Measurements from ENCODE around the gene HK1. TPM values are rescaled to one million over a fixed set of nuclear protein-coding genes. Genes with fewer than 3 reads are reported as not detected.

Gene HK1
- total and polyA plus RNA-seq, 2 of the 4 experiments (the other 2 are of a cell fraction), result 53.7 to 90.5 TPM

GRCh38 chr10:69229616-69229916, 48.7 kb upstream of the HK1 start:
- H3K9ac ChIP-seq (ENCODE audit: low read depth, low read length), result no peak overlapping the region
- dilution Hi-C loops (cut with HindIII; ENCODE audit: low sequenced_read_pairs, unreplicated experiment) (no loop called here), intact Hi-C loops (cut with micrococcal nuclease) (no loop called here), in situ Hi-C loops (cut with MboI; ENCODE audit: low sequenced_read_pairs) (no loop called here)
- no peak overlapping the region; the same call in 1 of the 2 replicates for H2BK20ac ChIP-seq (ENCODE audit: low read depth, low read length)
- H3K14ac ChIP-seq (replicated peaks; ENCODE audit: low read depth, low read length), result no peak overlapping the region
- H2BK15ac ChIP-seq (ENCODE audit: low read depth, low read length), result no peak overlapping the region
- no peak overlapping the region for H3K18ac ChIP-seq (ENCODE audit: low read depth, low read length)
- H3K4me2 ChIP-seq (ENCODE audit: low read depth, low read length), result no peak overlapping the region
- H3K23ac ChIP-seq (ENCODE audit: low read depth, low read length), result no peak overlapping the region
- BruUV-seq (replicated peaks), result no TSS peak
- H2BK5ac ChIP-seq (ENCODE audit: low read depth, low read length, poor library complexity, severe bottlenecking), result no peak overlapping the region
- peak overlapping the region; percentile 15 for H2AK9ac ChIP-seq (replicated peaks; ENCODE audit: low read depth, low read length, poor library complexity)
- H2AFZ ChIP-seq (replicated peaks; ENCODE audit: low read length, poor library complexity), result peak overlapping the region; percentile 72
- peaks cover 2% of the 10 kb centered on the region; the same call in 1 of the 2 replicates for H3K27me3 ChIP-seq (ENCODE audit: control insufficient read depth, insufficient read depth, low read length)
- H3K9me3 ChIP-seq (ENCODE audit: control insufficient read depth, insufficient read depth, low read length), result no peaks in the 10 kb centered on the region
- H3K4ac ChIP-seq (ENCODE audit: low read depth, low read length), result peak overlapping the region; percentile 3; the same call in 1 of the 2 replicates
- no peak overlapping the region for H4K5ac ChIP-seq (ENCODE audit: low read depth, low read length)
- no peak for ATAC-seq (ENCODE audit: low read depth)
- TF ChIP-seq CTCF (conservative IDR thresholded peaks at IDR 0.05; ENCODE audit: low read depth, low read length), result no peak
- no peak for TF ChIP-seq RAD21 (IDR thresholded peaks at IDR 0.05; ENCODE audit: low read length)
- TF ChIP-seq USF2 (IDR thresholded peaks at IDR 0.05; ENCODE audit: low read depth, low read length), result no peak
- no peak overlapping the region for H4K8ac ChIP-seq (ENCODE audit: low read depth in 2 of 2, low read length in 2 of 2)
- CTCF ChIA-PET, result no interaction called here
- no peak overlapping the region for H3K4me3 ChIP-seq (ENCODE audit: insufficient read depth, low read depth, low read length)
- peaks cover 14% of the 10 kb centered on the region for H3K9me1 ChIP-seq (ENCODE audit: insufficient read depth, low read length)
- no peak overlapping the region for H3K56ac ChIP-seq (ENCODE audit: extremely low read depth, insufficient read depth, low read length)
- H2BK120ac ChIP-seq (ENCODE audit: low read depth, low read length), result no peak overlapping the region
- no peaks in the 10 kb centered on the region for H3K36me3 ChIP-seq (ENCODE audit: control insufficient read depth, insufficient read depth, low read length)
- H2AK5ac ChIP-seq (ENCODE audit: low read depth, low read length), result no peak overlapping the region
- no peak for DNase-seq
- no peaks in the 10 kb centered on the region for H4K20me1 ChIP-seq (ENCODE audit: insufficient read depth, low read length)
- H3K79me1 ChIP-seq (ENCODE audit: low read depth in 1 of 2, low read length in 2 of 2), result no peaks in the 10 kb centered on the region
- no peak overlapping the region for H4K91ac ChIP-seq (ENCODE audit: insufficient read depth, low read depth, low read length)
- POLR2A ChIA-PET (ENCODE audit: unreplicated experiment), result no interaction called here
- no CpG with 5 or more reads among the region's 8 CpGs for WGBS, 2 experiments (ENCODE audit: extremely low coverage in 2 of 2, insufficient read length in 1 of 2)
- no peak overlapping the region for H3K27ac ChIP-seq (ENCODE audit: insufficient read depth, low read length)
- H3K4me1 ChIP-seq (ENCODE audit: control insufficient read depth, insufficient read depth, low read length), result peaks cover 2% of the 10 kb centered on the region; the same call in 1 of the 2 replicates
